Measurements from ENCODE around the gene MTF2.

The MTF2 gene

DNA sequence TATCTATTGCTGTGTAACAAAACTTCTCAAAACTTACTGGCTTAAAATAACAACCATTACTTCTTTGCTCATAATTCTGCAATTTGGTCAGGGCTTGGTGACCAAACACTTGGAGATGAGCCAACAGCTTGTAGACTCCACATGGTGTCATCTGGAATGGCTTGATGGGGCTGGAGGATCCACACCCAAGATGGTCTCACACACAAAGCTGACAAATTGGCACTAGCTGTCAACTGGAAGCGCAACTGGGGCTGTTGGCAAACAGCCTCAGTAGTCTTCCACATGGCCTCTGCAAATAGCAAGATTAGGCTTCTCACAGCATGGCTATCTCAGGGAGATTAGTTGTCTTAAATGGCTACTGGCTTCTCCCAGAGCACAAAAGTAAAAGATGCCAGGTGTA, 27.1 kb upstream of the MTF2 start:
- Histone ChIP-seq H3K9me3 (ENCODE audit: severe bottlenecking) (no peaks in the 10 kb centered on the region), H3K27me3 (ENCODE audit: insufficient read depth, low read depth, severe bottlenecking) (no peaks in the 10 kb centered on the region), H3K4me3 (ENCODE audit: low read depth, low read length) (no peak overlapping the region), H3K27ac (no peak overlapping the region), H3K36me3 (no peaks in the 10 kb centered on the region)
- TF ChIP-seq, protein P1, sequence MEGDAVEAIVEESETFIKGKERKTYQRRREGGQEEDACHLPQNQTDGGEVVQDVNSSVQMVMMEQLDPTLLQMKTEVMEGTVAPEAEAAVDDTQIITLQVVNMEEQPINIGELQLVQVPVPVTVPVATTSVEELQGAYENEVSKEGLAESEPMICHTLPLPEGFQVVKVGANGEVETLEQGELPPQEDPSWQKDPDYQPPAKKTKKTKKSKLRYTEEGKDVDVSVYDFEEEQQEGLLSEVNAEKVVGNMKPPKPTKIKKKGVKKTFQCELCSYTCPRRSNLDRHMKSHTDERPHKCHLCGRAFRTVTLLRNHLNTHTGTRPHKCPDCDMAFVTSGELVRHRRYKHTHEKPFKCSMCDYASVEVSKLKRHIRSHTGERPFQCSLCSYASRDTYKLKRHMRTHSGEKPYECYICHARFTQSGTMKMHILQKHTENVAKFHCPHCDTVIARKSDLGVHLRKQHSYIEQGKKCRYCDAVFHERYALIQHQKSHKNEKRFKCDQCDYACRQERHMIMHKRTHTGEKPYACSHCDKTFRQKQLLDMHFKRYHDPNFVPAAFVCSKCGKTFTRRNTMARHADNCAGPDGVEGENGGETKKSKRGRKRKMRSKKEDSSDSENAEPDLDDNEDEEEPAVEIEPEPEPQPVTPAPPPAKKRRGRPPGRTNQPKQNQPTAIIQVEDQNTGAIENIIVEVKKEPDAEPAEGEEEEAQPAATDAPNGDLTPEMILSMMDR (IDR thresholded peaks at IDR 0.05; ENCODE audit: low read depth, low read length), result no peak
- no peak for DNase-seq

DNA sequence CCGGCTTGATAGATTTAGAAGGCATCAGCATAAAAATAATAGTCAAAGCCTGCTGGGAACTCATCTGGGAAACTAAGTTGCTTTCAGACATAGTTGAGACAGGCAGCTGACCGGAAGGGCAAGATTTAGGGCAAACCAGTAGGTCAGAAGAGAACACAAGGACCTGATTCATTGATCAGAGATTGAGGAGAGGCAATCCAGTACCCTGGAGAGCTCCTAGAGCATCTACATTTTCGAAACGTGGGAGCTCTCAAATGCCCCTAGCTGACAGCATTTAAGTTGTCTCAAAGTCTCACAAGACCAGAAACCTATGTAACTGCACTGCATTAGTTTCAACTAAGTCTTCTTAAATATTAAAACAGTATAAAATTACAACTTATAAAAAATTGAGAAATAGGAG, 22.9 kb upstream of the MTF2 start:
- TF ChIP-seq, protein P1 (IDR thresholded peaks at IDR 0.05; ENCODE audit: low read depth, low read length), result no peak
- no peak overlapping the region for H3K27ac ChIP-seq
- no peaks in the 10 kb centered on the region for H3K9me3 ChIP-seq (ENCODE audit: severe bottlenecking)
- no peak for DNase-seq
- no peaks in the 10 kb centered on the region for H3K27me3 ChIP-seq (ENCODE audit: insufficient read depth, low read depth, severe bottlenecking)
- no peaks in the 10 kb centered on the region for H3K36me3 ChIP-seq
- no peak overlapping the region for H3K4me3 ChIP-seq (ENCODE audit: low read depth, low read length)

DNA sequence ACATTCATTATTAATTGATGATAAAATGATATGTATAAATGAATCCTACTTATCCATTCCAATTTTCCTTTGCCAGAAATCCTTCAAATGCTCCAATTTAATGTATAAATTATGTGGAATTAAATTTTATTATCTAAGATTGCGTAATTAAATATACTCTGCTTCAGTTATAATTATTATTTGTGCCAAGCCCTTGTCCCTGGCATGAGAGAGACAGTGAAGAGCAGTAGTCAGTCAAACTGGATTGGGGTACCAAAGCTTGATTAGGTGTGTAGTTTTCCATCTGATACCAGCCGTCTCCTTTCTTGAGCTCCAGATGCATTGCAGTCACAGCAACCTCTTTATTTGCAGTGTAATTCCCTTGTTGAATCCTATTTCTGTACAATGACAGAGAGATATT, 22.4 kb upstream of the MTF2 start:
- TF ChIP-seq, protein P1 (IDR thresholded peaks at IDR 0.05; ENCODE audit: low read depth, low read length), result no peak
- no peaks in the 10 kb centered on the region for H3K27me3 ChIP-seq (ENCODE audit: insufficient read depth, low read depth, severe bottlenecking)
- no peak overlapping the region for H3K27ac ChIP-seq
- DNase-seq, result no peak
- H3K36me3 ChIP-seq, result no peaks in the 10 kb centered on the region
- no peak overlapping the region for H3K4me3 ChIP-seq (ENCODE audit: low read depth, low read length)
- no peaks in the 10 kb centered on the region for H3K9me3 ChIP-seq (ENCODE audit: severe bottlenecking)

DNA sequence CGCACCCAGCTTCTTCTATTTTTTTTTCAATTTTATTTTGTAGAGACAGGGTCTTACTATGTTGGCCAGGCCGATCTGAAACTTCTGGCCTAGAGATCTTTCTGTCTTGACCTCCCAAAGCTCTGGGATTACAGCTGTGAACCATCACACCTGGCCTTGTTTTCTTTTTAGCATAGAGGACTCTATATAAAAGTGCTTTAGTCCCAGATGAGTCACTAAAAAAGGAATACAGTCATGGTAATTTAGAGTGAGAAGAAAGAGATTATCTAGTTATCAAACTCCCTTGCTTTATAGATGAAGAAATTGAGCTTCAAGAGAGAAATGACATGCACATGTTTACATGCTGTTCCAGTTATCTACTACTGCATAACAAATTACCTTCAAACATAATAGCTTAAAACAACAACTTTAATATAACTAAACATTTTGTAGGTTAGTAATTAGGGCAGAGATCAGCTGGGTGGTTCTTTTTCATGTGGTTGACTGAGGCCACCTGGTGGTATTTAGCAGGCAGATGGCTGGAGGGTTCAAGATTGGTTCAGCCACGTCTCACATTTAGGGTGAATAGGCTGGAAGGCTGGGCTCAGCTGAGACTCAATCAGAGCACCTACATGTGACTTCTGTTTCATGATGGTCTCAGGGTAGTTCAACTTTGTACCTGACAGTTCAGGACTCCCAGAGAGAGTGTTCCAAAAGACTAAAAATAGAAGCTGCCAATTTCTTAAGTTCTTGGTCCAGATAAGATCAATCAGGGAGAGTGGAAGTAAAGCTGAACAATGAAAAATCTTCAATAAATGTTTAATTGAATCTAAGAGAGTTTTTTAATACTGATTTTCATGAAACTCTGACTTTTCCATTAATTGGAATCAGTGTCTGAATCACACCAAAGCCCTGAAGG, 16.9 kb upstream of the MTF2 start:
- Histone ChIP-seq H3K4me3 (ENCODE audit: low read depth, low read length) (no peak overlapping the region), H3K9me3 (ENCODE audit: severe bottlenecking) (no peaks in the 10 kb centered on the region), H3K27me3 (ENCODE audit: insufficient read depth, low read depth, severe bottlenecking) (no peaks in the 10 kb centered on the region), H3K36me3 (no peaks in the 10 kb centered on the region), H3K27ac (no peak overlapping the region)
- DNase-seq, result peak; percentile 60
- TF ChIP-seq, protein P1 (IDR thresholded peaks at IDR 0.05; ENCODE audit: low read depth, low read length), result peak; percentile 66

DNA sequence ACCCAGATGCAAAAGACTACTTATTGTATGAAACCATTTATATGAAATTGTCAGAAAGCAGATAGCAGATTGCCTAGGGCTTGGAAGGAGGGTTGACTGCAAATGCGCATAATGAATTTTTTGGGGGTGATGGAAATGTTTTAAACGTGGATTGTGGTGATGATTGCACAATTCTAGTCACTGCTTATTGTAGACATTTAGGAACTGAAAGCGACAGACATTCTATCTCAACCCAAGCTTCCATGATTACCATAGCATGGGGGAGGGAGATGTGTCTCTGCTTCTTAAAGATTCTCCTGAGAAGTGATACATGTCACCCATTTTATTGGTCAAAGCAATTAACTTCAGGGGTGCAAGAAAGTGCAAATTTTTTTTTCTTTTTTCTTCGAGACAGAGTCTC, 2.8 kb upstream of the MTF2 start:
- Histone ChIP-seq H3K27ac (no peak overlapping the region), H3K36me3 (no peaks in the 10 kb centered on the region), H3K27me3 (ENCODE audit: insufficient read depth, low read depth, severe bottlenecking) (no peaks in the 10 kb centered on the region), H3K4me3 (ENCODE audit: low read depth, low read length) (no peak overlapping the region), H3K9me3 (ENCODE audit: severe bottlenecking) (no peaks in the 10 kb centered on the region)
- DNase-seq, result no peak
- TF ChIP-seq, protein P1 (IDR thresholded peaks at IDR 0.05; ENCODE audit: low read depth, low read length), result no peak
